GM08714 (cell line): ENCODE data around the gene KIF5B.
"Not testable (repeated sequence)": the region's sequence is repeated elsewhere in the genome, so short reads cannot be mapped to it uniquely, and the experiment has no call there.

Source experiments
- H3K4me3 ChIP-seq: fragments of 200-500 bp; sonication (Bioruptor generic); 2 replicates; pipeline ENCODE4 v1.5.1; 2014; ENCODE audit warnings: mild to moderate bottlenecking, low read length, inconsistent platforms
- ZNF274 ChIP-seq: IDR thresholded peaks from 2 replicates; pipeline ENCODE4 v1.6.1; 2012; ENCODE audit warnings: mild to moderate bottlenecking, low read depth, low read length

Gene KIF5B

GRCh38 chr10:32073128-32073527 is 16.9 kb upstream of the KIF5B start:
- TF ChIP-seq ZNF274: no peak
- H3K4me3 ChIP-seq: no peak overlapping the region

GRCh38 chr10:32072025-32072800 is 16.0 kb upstream of the KIF5B start:
- no peak for TF ChIP-seq ZNF274
- H3K4me3 ChIP-seq: no peak overlapping the region

- no peak for TF ChIP-seq ZNF274
- H3K4me3 ChIP-seq: no peak overlapping the region
Observed at GRCh38 chr10:32070645-32071044, 14.4 kb upstream of the KIF5B start.

GRCh38 chr10:32068569-32068968 is 12.3 kb upstream of the KIF5B start:
- H3K4me3 ChIP-seq: no peak overlapping the region
- no peak for TF ChIP-seq ZNF274

GRCh38 chr10:32067931-32068330 is 11.7 kb upstream of the KIF5B start:
- H3K4me3 ChIP-seq: not testable (repeated sequence)

- TF ChIP-seq ZNF274: no peak
- no peak overlapping the region for H3K4me3 ChIP-seq
Observed at GRCh38 chr10:32065856-32066255, 9.6 kb upstream of the KIF5B start.

GRCh38 chr10:32061440-32061839 is 5.2 kb upstream of the KIF5B start:
- no peak overlapping the region for H3K4me3 ChIP-seq
- TF ChIP-seq ZNF274: no peak

- no peak for TF ChIP-seq ZNF274
- H3K4me3 ChIP-seq: no peak overlapping the region
Observed at GRCh38 chr10:32060347-32060746, 4.1 kb upstream of the KIF5B start.

GRCh38 chr10:32059472-32059871 is 3.2 kb upstream of the KIF5B start:
- no peak overlapping the region for H3K4me3 ChIP-seq
- no peak for TF ChIP-seq ZNF274

GRCh38 chr10:32057036-32057372 is 779 bp upstream of the KIF5B start:
- peak overlapping the region; percentile 89; the same call in 1 of the 2 replicates for H3K4me3 ChIP-seq
- no peak for TF ChIP-seq ZNF274

GRCh38 chr10:32055478-32056135 is 618 bp downstream of the KIF5B start:
- H3K4me3 ChIP-seq: peak overlapping the region; percentile 89
- no peak for TF ChIP-seq ZNF274

- peak overlapping the region; percentile 89 for H3K4me3 ChIP-seq
- no peak for TF ChIP-seq ZNF274
Observed at GRCh38 chr10:32054094-32054493, 2.1 kb downstream of the KIF5B start.

GRCh38 chr10:32053392-32053791 is 2.8 kb downstream of the KIF5B start:
- peak overlapping the region; percentile 89 for H3K4me3 ChIP-seq

- peak overlapping the region; percentile 14; the same call in 1 of the 2 replicates for H3K4me3 ChIP-seq
- TF ChIP-seq ZNF274: no peak
Observed at GRCh38 chr10:32051926-32052325, 4.3 kb downstream of the KIF5B start.

GRCh38 chr10:32050177-32050576 is 6.0 kb downstream of the KIF5B start:
- no peak overlapping the region for H3K4me3 ChIP-seq
- no peak for TF ChIP-seq ZNF274

GRCh38 chr10:32049113-32049512 is 7.1 kb downstream of the KIF5B start:
- H3K4me3 ChIP-seq: no peak overlapping the region

GRCh38 chr10:32048282-32048681 is 7.9 kb downstream of the KIF5B start:
- H3K4me3 ChIP-seq: no peak overlapping the region
- no peak for TF ChIP-seq ZNF274

More at GRCh38 chr10:32049113-32049512, 7.1 kb downstream of the KIF5B start:
- no peak for TF ChIP-seq ZNF274
